CD14-positive monocyte (primary cell): ENCODE data around the gene SLCO3A1. TPM values are rescaled to one million over a fixed set of nuclear protein-coding genes. Genes with fewer than 3 reads are reported as not detected.

Experiments
- DNase-seq, 3 donors: peaks; one replicate each; pipeline ENCODE4 v3.0.0-alpha.2; 2011 to 2022
- H2AFZ ChIP-seq: 2 replicates; pipeline ENCODE4 v1.6.0; 2012; ENCODE audit warnings: mild to moderate bottlenecking, low read depth, low read length, inconsistent platforms; ENCODE audit not compliant: insufficient read depth, poor library complexity, severe bottlenecking
- H3K27ac ChIP-seq, 2 donors: 1 replicate in 1 of 2; 2 replicates in 1 of 2; pipeline ENCODE4 v1.5.1; 2012 to 2013; ENCODE audit warnings: low read length in 2 of 2, control low read depth in 1 of 2, inconsistent platforms in 1 of 2, low read depth in 1 of 2, mild to moderate bottlenecking in 1 of 2
- H3K27me3 ChIP-seq, 2 donors: one replicate each; pipeline versions ENCODE4 v1.6.0 to v1.6.1; 2011 to 2013; ENCODE audit warnings: low read length in 2 of 2; ENCODE audit not compliant: control insufficient read depth in 2 of 2, insufficient read depth in 2 of 2
- H3K36me3 ChIP-seq, 2 donors: replicated peaks in 1 of 2; 1 replicate in 1 of 2; 2 replicates in 1 of 2; pipeline versions ENCODE4 v1.5.1 to v1.6.1; 2012 to 2013; ENCODE audit warnings: low read length in 2 of 2, control low read depth in 1 of 2, inconsistent platforms in 1 of 2, mild to moderate bottlenecking in 1 of 2; ENCODE audit not compliant: insufficient read depth in 2 of 2, control insufficient read depth in 1 of 2
- H3K4me1 ChIP-seq, 2 donors: 1 replicate in 1 of 2; 2 replicates in 1 of 2; pipeline versions ENCODE4 v1.5.1 to v1.6.1; 2012 to 2013; ENCODE audit warnings: low read length in 2 of 2, control low read depth in 1 of 2, inconsistent platforms in 1 of 2, mild to moderate bottlenecking in 1 of 2, moderate library complexity in 1 of 2; ENCODE audit not compliant: insufficient read depth in 2 of 2, control insufficient read depth in 1 of 2
- H3K4me2 ChIP-seq: replicated peaks from 2 replicates; pipeline ENCODE3; 2012; ENCODE audit warnings: low read length, moderate library complexity, mild to moderate bottlenecking; ENCODE audit not compliant: poor library complexity, severe bottlenecking; ENCODE audit errors: extremely low read depth
- H3K4me3 ChIP-seq, 3 experiments: fragments of 200-600 bp in 1 of 3; sonication (generic) in 1 of 3; replicated peaks in 1 of 3; 1 replicate in 2 of 3; 2 replicates in 1 of 3; pipeline ENCODE4 v1.5.1; 2011 to 2013; ENCODE audit warnings: low read length in 3 of 3, mild to moderate bottlenecking in 3 of 3, control low read depth in 2 of 3, low read depth in 2 of 3, inconsistent platforms in 1 of 3, moderate library complexity in 1 of 3
- H3K79me2 ChIP-seq: 2 replicates; pipeline ENCODE4 v1.6.0; 2012; ENCODE audit warnings: mild to moderate bottlenecking, control low read depth, inconsistent platforms, low read length, moderate library complexity; ENCODE audit not compliant: insufficient read depth
- H3K9ac ChIP-seq: 2 replicates; pipeline ENCODE4 v1.6.0; 2017; ENCODE audit warnings: low read length, mild to moderate bottlenecking; ENCODE audit not compliant: insufficient read depth, poor library complexity, severe bottlenecking
- H3K9me3 ChIP-seq, 2 donors: replicated peaks in 1 of 2; 1 replicate in 1 of 2; 2 replicates in 1 of 2; pipeline versions ENCODE4 v1.5.1 to v1.6.1; 2012 to 2013; ENCODE audit warnings: low read length in 2 of 2, control low read depth in 1 of 2; ENCODE audit not compliant: control insufficient read depth in 1 of 2, insufficient read depth in 1 of 2
- H4K20me1 ChIP-seq: 2 replicates; pipeline ENCODE4 v1.6.0; 2012; ENCODE audit warnings: mild to moderate bottlenecking, low read length, control low read depth, moderate library complexity; ENCODE audit not compliant: insufficient read depth
- H3K27ac Mint-ChIP-seq, 7 donors: one replicate each; pipeline ENCODE4 v1.8.0; 2020; ENCODE audit warnings: mild to moderate bottlenecking in 7 of 7, mixed read lengths in 7 of 7, moderate library complexity in 6 of 7, inconsistent platforms in 2 of 7
- H3K27me3 Mint-ChIP-seq, 3 donors: one replicate each; pipeline ENCODE4 v1.8.0; 2021 to 2022; ENCODE audit warnings: low read depth in 3 of 3, mild to moderate bottlenecking in 3 of 3, mixed read lengths in 3 of 3, moderate library complexity in 3 of 3, inconsistent platforms in 1 of 3
- H3K36me3 Mint-ChIP-seq, 2 donors: one replicate each; pipeline ENCODE4 v1.8.0; 2020; ENCODE audit warnings: mixed read lengths in 2 of 2, inconsistent platforms in 1 of 2, mild to moderate bottlenecking in 1 of 2
- H3K4me1 Mint-ChIP-seq: one replicate; pipeline ENCODE4 v1.8.0; 2020; ENCODE audit warnings: mild to moderate bottlenecking, mixed read lengths
- H3K4me3 Mint-ChIP-seq, 2 donors: one replicate each; pipeline ENCODE4 v1.8.0; 2020; ENCODE audit warnings: mild to moderate bottlenecking in 2 of 2, mixed read lengths in 2 of 2, moderate library complexity in 1 of 2
- H3K9me3 Mint-ChIP-seq, 7 donors: one replicate each; pipeline ENCODE4 v1.8.0; 2020 to 2022; ENCODE audit warnings: mixed read lengths in 7 of 7, mild to moderate bottlenecking in 6 of 7, moderate library complexity in 6 of 7, inconsistent platforms in 2 of 7
- WGBS: methylation state at CpG from one replicate; pipeline ENCODE4 v1.1.5; 2013; ENCODE audit warnings: missing lambda C conversion rate; ENCODE audit not compliant: insufficient coverage; 5-methylcytosine and 5-hydroxymethylcytosine counted together
- intact Hi-C, 2 donors: fragments of 100-400 bp; cut with micrococcal nuclease; formaldehyde crosslinking; loops; one replicate each; pipeline versions ENCODE4 v1.15.0 to v1.15.1; 2023
- polyA plus RNA-seq, 3 donors: library from polyadenylated mRNA; depleted of rRNA in 1 of 3; unstranded in 2 of 3; stranded (reverse) in 1 of 3; fragments of 300-500 nt in 2 of 3; fragments of >200 nt in 1 of 3; fragmentation: Illumina TruSeq in 2 of 3; gene quantifications; 1 replicate in 2 of 3; 2 replicates in 1 of 3; pipeline ENCODE4 v1.2.3, GENCODE V29; 2012 to 2021
- TF ChIP-seq, protein P1 (sequence below): fragments of 200-600 bp; IDR thresholded peaks from one replicate; pipeline ENCODE4 v1.8.0; 2022; ENCODE audit warnings: antibody characterized with exemption, mild to moderate bottlenecking

SLCO3A1 gene
- polyA plus RNA-seq, 3 donors: 53.7 to 76.2 (median 62.8) TPM

DNA sequence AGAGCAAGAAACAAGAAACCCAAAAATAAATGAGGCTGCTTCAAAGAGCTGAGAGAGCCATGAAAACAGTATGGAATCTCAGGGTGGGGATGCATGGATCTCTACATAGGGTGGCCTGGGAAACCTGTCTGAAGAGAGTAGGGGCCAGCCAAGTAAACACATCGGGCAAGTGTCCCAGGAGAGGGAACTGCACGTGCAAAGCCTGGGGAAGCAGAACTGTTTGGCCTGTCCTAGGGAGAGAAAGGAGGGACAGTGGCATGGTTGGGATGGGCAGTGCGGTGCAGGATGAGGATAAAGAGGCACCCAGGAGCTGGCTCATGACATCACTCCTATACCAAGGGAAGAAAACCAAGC lies 271.1 kb downstream of the SLCO3A1 start:
- TF ChIP-seq, protein P1, sequence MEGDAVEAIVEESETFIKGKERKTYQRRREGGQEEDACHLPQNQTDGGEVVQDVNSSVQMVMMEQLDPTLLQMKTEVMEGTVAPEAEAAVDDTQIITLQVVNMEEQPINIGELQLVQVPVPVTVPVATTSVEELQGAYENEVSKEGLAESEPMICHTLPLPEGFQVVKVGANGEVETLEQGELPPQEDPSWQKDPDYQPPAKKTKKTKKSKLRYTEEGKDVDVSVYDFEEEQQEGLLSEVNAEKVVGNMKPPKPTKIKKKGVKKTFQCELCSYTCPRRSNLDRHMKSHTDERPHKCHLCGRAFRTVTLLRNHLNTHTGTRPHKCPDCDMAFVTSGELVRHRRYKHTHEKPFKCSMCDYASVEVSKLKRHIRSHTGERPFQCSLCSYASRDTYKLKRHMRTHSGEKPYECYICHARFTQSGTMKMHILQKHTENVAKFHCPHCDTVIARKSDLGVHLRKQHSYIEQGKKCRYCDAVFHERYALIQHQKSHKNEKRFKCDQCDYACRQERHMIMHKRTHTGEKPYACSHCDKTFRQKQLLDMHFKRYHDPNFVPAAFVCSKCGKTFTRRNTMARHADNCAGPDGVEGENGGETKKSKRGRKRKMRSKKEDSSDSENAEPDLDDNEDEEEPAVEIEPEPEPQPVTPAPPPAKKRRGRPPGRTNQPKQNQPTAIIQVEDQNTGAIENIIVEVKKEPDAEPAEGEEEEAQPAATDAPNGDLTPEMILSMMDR: no peak
- H3K27me3 Mint-ChIP-seq: no peaks in the 10 kb centered on the region
- WGBS: 100% methylated on average over 1 of the region's 3 CpGs
- Histone ChIP-seq H3K4me2 (no peak overlapping the region), H3K27me3 (no peaks in the 10 kb centered on the region), H3K9me3 (no peaks in the 10 kb centered on the region), H3K9ac (no peak overlapping the region), H2AFZ (no peak overlapping the region), H4K20me1 (peaks cover 57% of the 10 kb centered on the region), H3K27ac (no peak overlapping the region), H3K36me3 (peaks cover 87 to 97% of the 10 kb centered on the region in 2 donors), H3K4me3 (no peak overlapping the region), H3K79me2 (no peaks in the 10 kb centered on the region), H3K4me1 (no peaks in the 10 kb centered on the region)
- H3K4me1 Mint-ChIP-seq: no peaks in the 10 kb centered on the region
- intact Hi-C loops: no loop called here
- H3K4me3 Mint-ChIP-seq: no peak overlapping the region
- no peak for DNase-seq
- peaks cover 0 to 5% (median 0%) of the 10 kb centered on the region in 7 donors for H3K9me3 Mint-ChIP-seq
- H3K36me3 Mint-ChIP-seq: peaks cover 91 to 94% of the 10 kb centered on the region in 2 donors
- peak overlapping the region in 1 of 7 donors; percentile 7 for H3K27ac Mint-ChIP-seq

- intact Hi-C loops: no loop called here
- Histone ChIP-seq H3K4me3 (no peak overlapping the region), H3K9me3 (no peaks in the 10 kb centered on the region), H3K4me1 (no peaks in the 10 kb centered on the region), H3K9ac (no peak overlapping the region), H4K20me1 (peaks cover 64% of the 10 kb centered on the region), H3K36me3 (peaks cover 71 to 100% of the 10 kb centered on the region in 2 donors), H2AFZ (no peak overlapping the region), H3K27me3 (no peaks in the 10 kb centered on the region), H3K79me2 (no peaks in the 10 kb centered on the region), H3K4me2 (no peak overlapping the region), H3K27ac (no peak overlapping the region)
- Mint-ChIP-seq H3K9me3 (peaks cover 0 to 3% (median 0%) of the 10 kb centered on the region in 7 donors), H3K36me3 (peaks cover 73 to 95% of the 10 kb centered on the region in 2 donors), H3K4me3 (no peak overlapping the region), H3K4me1 (no peaks in the 10 kb centered on the region), H3K27ac (no peak overlapping the region), H3K27me3 (no peaks in the 10 kb centered on the region)
- TF ChIP-seq, protein P1: no peak
- WGBS: 96% methylated on average over 5 of the region's 5 CpGs
- DNase-seq: no peak
Observed at GRCh38 chr15:92128788-92129187, 275.3 kb downstream of the SLCO3A1 start.
